HepG2 (cell line): ENCODE measurements around the gene LSMEM2. TPM values are rescaled to one million over a fixed set of nuclear protein-coding genes. Genes with fewer than 3 reads are reported as not detected.

Experiments used
- CREB1 ChIP-seq, 2 experiments: fragments of 450-650 bp in 1 of 2; IDR thresholded peaks; 2 replicates each; pipeline ENCODE4 v1.6.1; 2016 to 2017; ENCODE audit warnings: control low read depth in 1 of 2, mild to moderate bottlenecking in 1 of 2, missing compliant biosample characterization in 1 of 2, missing genetic modification characterization in 1 of 2
- GABPB1 ChIP-seq: IDR thresholded peaks from 2 replicates; pipeline ENCODE4 v1.6.1; 2016; ENCODE audit warnings: mild to moderate bottlenecking, missing genetic modification reagents, moderate library complexity, missing compliant biosample characterization
- GRHL1 ChIP-seq: sonication (generic); formaldehyde crosslinking; conservative IDR thresholded peaks from 2 replicates; pipeline ENCODE4 v1.8.0; 2022; ENCODE audit warnings: missing genetic modification reagents
- HBP1 ChIP-seq: IDR thresholded peaks from 2 replicates; pipeline ENCODE4 v1.6.1; 2016; ENCODE audit warnings: low read depth, control low read depth
- KDM3A ChIP-seq: IDR thresholded peaks from 2 replicates; pipeline ENCODE4 v1.6.1; 2018; ENCODE audit warnings: low read depth, missing compliant biosample characterization
- MAX ChIP-seq: IDR thresholded peaks from 2 replicates; pipeline ENCODE4 v1.6.1; 2012; ENCODE audit warnings: inconsistent platforms
- REL ChIP-seq: sonication (generic); formaldehyde crosslinking; conservative IDR thresholded peaks from 2 replicates; pipeline ENCODE4 v1.8.0; 2022; ENCODE audit warnings: mild to moderate bottlenecking, missing genetic modification reagents, moderate library complexity
- SOX13 ChIP-seq, 3 experiments: fragments of 450-650 bp in 1 of 3; sonication (generic) in 1 of 3; formaldehyde crosslinking in 1 of 3; IDR thresholded peaks in 2 of 3; conservative IDR thresholded peaks in 1 of 3; 2 replicates each; pipeline versions ENCODE4 v1.5.0 to v1.6.1; 2016 to 2020; ENCODE audit warnings: antibody characterized with exemption in 1 of 3, mild to moderate bottlenecking in 1 of 3, missing compliant biosample characterization in 1 of 3, missing genetic modification reagents in 1 of 3, moderate library complexity in 1 of 3
- SOX6 ChIP-seq, 2 experiments: fragments of 450-650 bp in 1 of 2; sonication (generic) in 1 of 2; formaldehyde crosslinking in 1 of 2; IDR thresholded peaks; 2 replicates each; pipeline versions ENCODE4 v1.4.0 to v1.6.1; 2017 to 2020; ENCODE audit warnings: antibody characterized with exemption in 1 of 2, mild to moderate bottlenecking in 1 of 2, missing genetic modification reagents in 1 of 2
- TRIM22 ChIP-seq: fragments of 450-650 bp; IDR thresholded peaks from 2 replicates; pipeline ENCODE4 v1.6.1; 2017
- ZFY ChIP-seq: sonication (generic); formaldehyde crosslinking; IDR thresholded peaks from 2 replicates; pipeline ENCODE4 v1.4.0; 2020; ENCODE audit warnings: missing genetic modification reagents
- ZMYM3 ChIP-seq: sonication (generic); formaldehyde crosslinking; IDR thresholded peaks from 2 replicates; pipeline ENCODE4 v1.5.1; 2020; ENCODE audit warnings: mild to moderate bottlenecking, missing genetic modification reagents
- ZNF350 ChIP-seq: sonication (generic); formaldehyde crosslinking; IDR thresholded peaks from 2 replicates; pipeline ENCODE4 v1.4.0; 2020; ENCODE audit warnings: mild to moderate bottlenecking, low read depth, missing genetic modification reagents, borderline replicate concordance
- ZNF562 ChIP-seq: sonication (generic); formaldehyde crosslinking; IDR thresholded peaks from 2 replicates; pipeline ENCODE4 v1.8.0; 2022; ENCODE audit warnings: missing genetic modification reagents, borderline replicate concordance
- ZNF710 ChIP-seq: sonication (generic); formaldehyde crosslinking; IDR thresholded peaks from 2 replicates; pipeline ENCODE4 v1.5.0; 2020; ENCODE audit warnings: mild to moderate bottlenecking, missing genetic modification reagents, borderline replicate concordance
- ZNF773 ChIP-seq: sonication (generic); formaldehyde crosslinking; IDR thresholded peaks from 2 replicates; pipeline ENCODE4 v1.4.0; 2020; ENCODE audit warnings: missing genetic modification reagents, borderline replicate concordance
- ZNF776 ChIP-seq: sonication (generic); formaldehyde crosslinking; IDR thresholded peaks from 2 replicates; pipeline ENCODE4 v1.4.0; 2020; ENCODE audit warnings: mild to moderate bottlenecking, missing genetic modification reagents
- ZSCAN25 ChIP-seq: sonication (generic); formaldehyde crosslinking; IDR thresholded peaks from 2 replicates; pipeline ENCODE4 v1.8.0; 2022; ENCODE audit warnings: mild to moderate bottlenecking, missing genetic modification reagents
- polyA plus RNA-seq, 8 experiments: library from polyadenylated mRNA; depleted of rRNA in 3 of 8; stranded (reverse) in 7 of 8; unstranded in 1 of 8; fragments of >200 nt; fragmentation: Illumina TruSeq in 4 of 8; extraction: Trizol in 4 of 8; gene quantifications; 2 replicates each; pipeline versions ENCODE4 v1.2.1 to v1.2.3, GENCODE V29; 2011 to 2016; ENCODE audit warnings: low read depth in 4 of 8, missing spikeins in 1 of 8, mixed read lengths in 1 of 8; ENCODE audit not compliant: insufficient read depth in 1 of 8
- total RNA-seq, 5 experiments: library from RNA; depleted of rRNA; stranded (reverse); fragments of >200 nt; fragmentation: Illumina TruSeq; extraction: Trizol; gene quantifications; 2 replicates each; pipeline ENCODE4 v1.2.3, GENCODE V29; 2016; ENCODE audit warnings: low read depth in 1 of 5

The LSMEM2 gene
- total and polyA plus RNA-seq, 2 of the 13 experiments (the other 11 are each of a cell fraction or from before 2014, with no cell fraction given), result 0.07 to 0.41 TPM

- TF ChIP-seq SOX6 (IDR thresholded peaks at IDR 0.05) (no peak), SOX6 (CRISPR knock-in tag; IDR thresholded peaks at IDR 0.05) (peak; percentile 74), ZSCAN25 (CRISPR knock-in tag) (no peak), ZNF776 (CRISPR knock-in tag) (no peak; the same call in 1 of the 2 replicates), ZNF710 (no peak), KDM3A (CRISPR knock-in tag) (no peak; the same call in 1 of the 2 replicates), ZNF562 (CRISPR knock-in tag) (no peak), ZNF350 (CRISPR knock-in tag) (peak; percentile 44), MAX (peak; percentile 95), SOX13 (IDR thresholded peaks at IDR 0.05) (no peak), SOX13 (CRISPR knock-in tag; conservative IDR thresholded peaks at IDR 0.05 in 1 of 2, IDR thresholded peaks at IDR 0.05 in 1 of 2) (peak in 1 of 2 experiments; percentile 62; a peak in 2 of 4 replicates), GABPB1 (CRISPR knock-in tag) (peak; percentile 42; the same call in 1 of the 2 replicates), REL (CRISPR knock-in tag) (no peak), ZMYM3 (CRISPR knock-in tag) (peak; percentile 61), ZNF773 (CRISPR knock-in tag) (peak; percentile 27; the same call in 1 of the 2 replicates), HBP1 (0 out of 2 replicates have a peak, but pooled peaks have one; percentile 18), TRIM22 (no peak), GRHL1 (no peak), ZFY (CRISPR knock-in tag) (peak; percentile 86), CREB1 (IDR thresholded peaks at IDR 0.05) (no peak), CREB1 (CRISPR knock-in tag; IDR thresholded peaks at IDR 0.05) (peak; percentile 56; the same call in 1 of the 2 replicates)
These were observed 42.6 kb downstream of the LSMEM2 start (continued) for GRCh38 chr3:50321336-50322114.
